ENCODE results near the gene ZBTB20. TPM values are rescaled to one million over a fixed set of nuclear protein-coding genes. Genes with fewer than 3 reads are reported as not detected.

The ZBTB20 gene
- total RNA-seq, 2 experiments from 2014 or later, result 5.1 to 5.3 TPM

GRCh38 chr3:114983248-114983647 is 163.8 kb downstream of the ZBTB20 start:
- no peak for ATAC-seq
- no peak overlapping the region for H3K4me3 Mint-ChIP-seq
- H3K36me3 Mint-ChIP-seq (ENCODE audit: low read depth), result no peaks in the 10 kb centered on the region
- H3K27ac Mint-ChIP-seq, result no peak overlapping the region
- no peak for TF ChIP-seq CTCF (IDR thresholded peaks at IDR 0.05)
- H3K4me1 Mint-ChIP-seq (ENCODE audit: low read depth), result no peaks in the 10 kb centered on the region
- H3K27me3 Mint-ChIP-seq, result no peaks in the 10 kb centered on the region
- POLR2A ChIA-PET, result no interaction called here
- CTCF ChIA-PET, result no interaction called here
- intact Hi-C loops (cut with micrococcal nuclease), result no loop called here
- no peak for DNase-seq
- H3K9me3 Mint-ChIP-seq, result no peaks in the 10 kb centered on the region

DNA sequence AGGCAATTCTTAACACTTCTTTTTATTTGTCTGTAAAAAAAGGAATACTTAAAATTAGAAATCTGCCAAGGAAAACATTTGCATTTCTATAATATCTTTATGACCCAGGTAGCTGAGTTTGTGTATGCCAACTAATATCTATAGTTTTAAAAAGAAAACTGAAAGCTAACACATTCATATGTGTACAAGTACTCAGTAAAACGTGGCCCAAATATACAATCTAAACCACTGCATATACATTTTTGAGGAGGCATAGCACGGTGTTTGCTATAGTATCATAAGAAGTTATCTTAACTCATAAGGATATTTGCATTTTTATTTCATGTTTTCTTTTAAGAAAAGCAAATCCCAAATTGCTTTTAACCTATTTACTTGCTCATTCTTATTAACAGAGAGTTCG is 172.7 kb downstream of the ZBTB20 start:
- Mint-ChIP-seq H3K27ac (no peak overlapping the region), H3K36me3 (ENCODE audit: low read depth) (peaks cover 17% of the 10 kb centered on the region), H3K9me3 (peaks cover 1% of the 10 kb centered on the region), H3K27me3 (no peaks in the 10 kb centered on the region), H3K4me3 (no peak overlapping the region), H3K4me1 (ENCODE audit: low read depth) (peaks cover 1% of the 10 kb centered on the region)
- no peak for TF ChIP-seq CTCF (IDR thresholded peaks at IDR 0.05)
- ATAC-seq (peak; percentile 34), DNase-seq (no peak)
- intact Hi-C loops (cut with micrococcal nuclease), result no loop called here
- ChIA-PET POLR2A (no interaction called here), CTCF (no interaction called here)

DNA sequence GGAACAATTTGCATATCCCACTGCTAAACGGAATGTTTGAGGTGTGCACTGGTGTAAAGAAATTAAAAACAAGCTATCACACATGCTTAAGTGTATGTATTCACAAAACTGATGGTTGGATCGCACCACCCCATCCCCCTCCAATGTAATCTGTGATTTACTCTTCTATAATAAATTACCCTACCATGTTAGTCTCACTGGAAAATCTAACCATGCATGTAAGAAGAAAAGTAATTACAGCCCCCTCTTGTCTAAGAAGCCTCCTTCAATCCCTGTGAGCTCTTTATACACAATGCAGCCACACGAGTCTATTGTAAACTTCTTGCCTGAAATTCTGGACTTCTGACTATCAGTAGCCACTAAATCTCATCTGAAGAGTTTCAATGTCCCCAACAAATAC is 173.6 kb downstream of the ZBTB20 start:
- Mint-ChIP-seq H3K9me3 (peaks cover 1% of the 10 kb centered on the region), H3K27me3 (no peaks in the 10 kb centered on the region), H3K36me3 (ENCODE audit: low read depth) (peaks cover 19% of the 10 kb centered on the region), H3K4me3 (no peak overlapping the region), H3K4me1 (ENCODE audit: low read depth) (peaks cover 1% of the 10 kb centered on the region), H3K27ac (no peak overlapping the region)
- CTCF ChIA-PET, result interaction anchor here (1.4 kb wide), 1 partner anchor 19 kb away, joined by 3 read pairs; no protein-coding TSS in a partner anchor
- intact Hi-C loops (cut with micrococcal nuclease), result no loop called here
- no peak for TF ChIP-seq CTCF (IDR thresholded peaks at IDR 0.05)
- ATAC-seq, result no peak
- no peak for DNase-seq
- POLR2A ChIA-PET, result no interaction called here

DNA sequence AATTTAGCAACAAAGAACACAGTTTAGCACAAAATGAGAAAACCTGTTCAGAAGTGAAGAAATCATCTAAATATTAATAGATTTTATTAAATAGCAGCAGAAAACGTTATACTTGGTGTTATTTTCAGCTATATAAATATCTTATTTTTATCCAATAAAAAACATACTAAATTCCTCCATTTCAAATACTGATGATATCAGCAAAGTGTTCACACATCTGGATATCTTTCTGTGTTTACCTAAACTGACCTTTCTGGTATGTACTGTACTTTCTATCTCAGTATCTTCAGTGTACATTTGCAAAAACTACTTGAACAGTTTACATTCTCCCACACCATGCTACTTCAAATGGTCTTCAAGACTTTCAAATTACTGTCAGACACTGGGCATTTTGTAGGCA is 179.9 kb downstream of the ZBTB20 start:
- no peak for TF ChIP-seq CTCF (IDR thresholded peaks at IDR 0.05)
- no peaks in the 10 kb centered on the region for H3K9me3 Mint-ChIP-seq
- H3K27me3 Mint-ChIP-seq, result no peaks in the 10 kb centered on the region
- no peak overlapping the region for H3K27ac Mint-ChIP-seq
- ATAC-seq, result no peak
- intact Hi-C loops (cut with micrococcal nuclease), result no loop called here
- H3K36me3 Mint-ChIP-seq (ENCODE audit: low read depth), result peaks cover 13% of the 10 kb centered on the region
- no peak for DNase-seq
- H3K4me1 Mint-ChIP-seq (ENCODE audit: low read depth), result no peaks in the 10 kb centered on the region
- no peak overlapping the region for H3K4me3 Mint-ChIP-seq
- POLR2A ChIA-PET, result no interaction called here
- CTCF ChIA-PET, result no interaction called here

DNA sequence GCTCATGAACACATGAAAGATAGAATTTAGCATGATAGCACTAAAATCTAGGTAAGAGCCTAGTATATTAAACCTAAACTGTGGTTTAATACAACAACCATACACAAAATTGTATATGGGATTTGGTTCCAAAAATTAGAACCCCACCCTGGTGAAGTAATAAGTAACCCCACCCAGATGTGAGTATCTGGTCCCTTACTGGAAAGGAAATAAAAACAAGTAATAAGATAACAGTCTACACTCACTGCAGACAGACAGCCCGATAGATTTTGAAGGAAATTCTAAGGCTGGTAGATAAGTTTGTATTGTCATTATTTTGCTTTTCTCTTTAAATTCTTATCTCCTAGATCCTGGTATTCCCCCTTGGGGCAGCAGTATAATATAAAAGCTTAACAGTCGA is 184.9 kb downstream of the ZBTB20 start:
- CTCF ChIA-PET, result no interaction called here
- no peaks in the 10 kb centered on the region for H3K4me1 Mint-ChIP-seq (ENCODE audit: low read depth)
- POLR2A ChIA-PET, result no interaction called here

More for the DNA sequence above, 184.9 kb downstream of the ZBTB20 start:
- DNase-seq (no peak), ATAC-seq (no peak)
- H3K9me3 Mint-ChIP-seq, result no peaks in the 10 kb centered on the region
- TF ChIP-seq CTCF (IDR thresholded peaks at IDR 0.05), result no peak
- no peaks in the 10 kb centered on the region for H3K27me3 Mint-ChIP-seq
- intact Hi-C loops (cut with micrococcal nuclease), result no loop called here
- H3K4me3 Mint-ChIP-seq, result no peak overlapping the region
- peaks cover 12% of the 10 kb centered on the region for H3K36me3 Mint-ChIP-seq (ENCODE audit: low read depth)
- H3K27ac Mint-ChIP-seq, result no peak overlapping the region

Measured in activated CD8-positive, alpha-beta T cell treated with anti-CD3 and anti-CD28 coated beads for 36 hours (primary cell).